GM21423 (cell line): ENCODE data around the gene MUSTN1.

Experiments
- ATAC-seq: cut with Tn5 transposase; IDR thresholded peaks from one replicate; pipeline ENCODE4 v1.9.1; 2021; ENCODE audit warnings: mild to moderate bottlenecking, moderate library complexity; ENCODE audit not compliant: unreplicated experiment

Gene MUSTN1

GRCh38 chr3:52836471-52836845 is 1.6 kb upstream of the MUSTN1 start:
- no peak for ATAC-seq

- no peak for ATAC-seq
These were observed 1.1 kb upstream of the MUSTN1 start for GRCh38 chr3:52835766-52836470.

GRCh38 chr3:52833202-52833601 is 1.6 kb downstream of the MUSTN1 start:
- no peak for ATAC-seq

GRCh38 chr3:52831500-52832301 is 3.1 kb downstream of the MUSTN1 start:
- ATAC-seq = no peak

GRCh38 chr3:52830535-52831258 is 4.1 kb downstream of the MUSTN1 start, which contains the start of gene ITIH4:
Gene ITIH4 (minus strand): TSS chr3:52830672. CDS start chr3:52830642, 30 bp downstream.
- ATAC-seq = no peak

- no peak for ATAC-seq
These were observed 4.8 kb downstream of the MUSTN1 start for GRCh38 chr3:52829906-52830463.

GRCh38 chr3:52829482-52829881 is 5.3 kb downstream of the MUSTN1 start:
- no peak for ATAC-seq

- ATAC-seq = no peak
These were observed 6.9 kb downstream of the MUSTN1 start for GRCh38 chr3:52827866-52828376.

- ATAC-seq = no peak
These were observed 7.4 kb downstream of the MUSTN1 start for GRCh38 chr3:52827441-52827840.

GRCh38 chr3:52824037-52824436 is 10.8 kb downstream of the MUSTN1 start:
- ATAC-seq = no peak

GRCh38 chr3:52822363-52822762 is 12.5 kb downstream of the MUSTN1 start:
- no peak for ATAC-seq

GRCh38 chr3:52820736-52821135 is 14.1 kb downstream of the MUSTN1 start:
- ATAC-seq = no peak

- ATAC-seq = no peak
These were observed 14.9 kb downstream of the MUSTN1 start for GRCh38 chr3:52819936-52820335.

GRCh38 chr3:52817860-52818259 is 17.0 kb downstream of the MUSTN1 start:
- ATAC-seq = no peak

- ATAC-seq = no peak
These were observed 17.6 kb downstream of the MUSTN1 start for GRCh38 chr3:52817221-52817620.

- no peak for ATAC-seq
These were observed 18.2 kb downstream of the MUSTN1 start for GRCh38 chr3:52816654-52817053.

- no peak for ATAC-seq
These were observed 18.6 kb downstream of the MUSTN1 start for GRCh38 chr3:52816199-52816598.

- ATAC-seq = no peak
These were observed 21.0 kb downstream of the MUSTN1 start for GRCh38 chr3:52813810-52814209.

- ATAC-seq = no peak
These were observed 23.3 kb downstream of the MUSTN1 start for GRCh38 chr3:52811452-52812011.

- no peak for ATAC-seq
These were observed 23.9 kb downstream of the MUSTN1 start for GRCh38 chr3:52810923-52811322.
